ENCODE measurements around the gene DNAH9. TPM values are rescaled to one million over a fixed set of nuclear protein-coding genes. Genes with fewer than 3 reads are reported as not detected.
A peak's percentile ranks its signal among the peaks of the same experiment; 100 is the strongest.

Gene DNAH9
- total RNA-seq, 4 donors from 2014 or later: 0.98 to 1.9 (median 1.5) TPM

DNA sequence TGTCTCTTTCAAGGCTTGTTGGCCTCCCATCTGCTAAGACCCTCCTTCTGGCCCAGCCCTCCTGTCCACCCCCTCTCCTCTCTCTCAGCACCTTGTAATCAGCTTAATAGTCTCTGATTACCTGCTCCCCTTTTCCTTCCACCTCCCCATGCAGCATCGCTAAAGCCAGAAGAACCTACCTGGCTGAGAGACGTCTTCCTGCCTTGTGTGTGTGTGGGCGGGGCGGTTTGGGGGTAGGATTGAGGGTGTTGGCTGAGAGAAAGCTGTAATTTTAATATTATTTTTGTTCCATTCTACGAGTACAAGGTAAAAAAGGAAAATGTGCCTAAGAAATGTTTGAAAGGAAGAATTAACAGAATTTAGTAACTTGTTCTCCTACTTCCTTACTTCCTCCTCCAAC, 3.4 kb downstream of the DNAH9 start:
- no peak overlapping the region for H3K4me3 ChIP-seq
- WGBS, 2 donors: 72% methylated on average over 5 of the region's 5 CpGs
- H3K4me1 ChIP-seq: peaks cover 0 to 20% (median 6%) of the 10 kb centered on the region in 4 donors
- no peak for DNase-seq (ENCODE audit: low spot score in 2 of 2)
- TF ChIP-seq POLR2A (IDR thresholded peaks at IDR 0.05) (no peak), EP300 (IDR thresholded peaks at IDR 0.05) (no peak)
- TF ChIP-seq, protein P1, sequence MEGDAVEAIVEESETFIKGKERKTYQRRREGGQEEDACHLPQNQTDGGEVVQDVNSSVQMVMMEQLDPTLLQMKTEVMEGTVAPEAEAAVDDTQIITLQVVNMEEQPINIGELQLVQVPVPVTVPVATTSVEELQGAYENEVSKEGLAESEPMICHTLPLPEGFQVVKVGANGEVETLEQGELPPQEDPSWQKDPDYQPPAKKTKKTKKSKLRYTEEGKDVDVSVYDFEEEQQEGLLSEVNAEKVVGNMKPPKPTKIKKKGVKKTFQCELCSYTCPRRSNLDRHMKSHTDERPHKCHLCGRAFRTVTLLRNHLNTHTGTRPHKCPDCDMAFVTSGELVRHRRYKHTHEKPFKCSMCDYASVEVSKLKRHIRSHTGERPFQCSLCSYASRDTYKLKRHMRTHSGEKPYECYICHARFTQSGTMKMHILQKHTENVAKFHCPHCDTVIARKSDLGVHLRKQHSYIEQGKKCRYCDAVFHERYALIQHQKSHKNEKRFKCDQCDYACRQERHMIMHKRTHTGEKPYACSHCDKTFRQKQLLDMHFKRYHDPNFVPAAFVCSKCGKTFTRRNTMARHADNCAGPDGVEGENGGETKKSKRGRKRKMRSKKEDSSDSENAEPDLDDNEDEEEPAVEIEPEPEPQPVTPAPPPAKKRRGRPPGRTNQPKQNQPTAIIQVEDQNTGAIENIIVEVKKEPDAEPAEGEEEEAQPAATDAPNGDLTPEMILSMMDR (IDR thresholded peaks at IDR 0.05): no peak
- H3K27me3 ChIP-seq: peaks cover 0 to 6% of the 10 kb centered on the region in 2 donors
- H3K36me3 ChIP-seq: no peaks in the 10 kb centered on the region
- H3K9me3 ChIP-seq: no peaks in the 10 kb centered on the region
- no peak overlapping the region for H3K27ac ChIP-seq

DNA sequence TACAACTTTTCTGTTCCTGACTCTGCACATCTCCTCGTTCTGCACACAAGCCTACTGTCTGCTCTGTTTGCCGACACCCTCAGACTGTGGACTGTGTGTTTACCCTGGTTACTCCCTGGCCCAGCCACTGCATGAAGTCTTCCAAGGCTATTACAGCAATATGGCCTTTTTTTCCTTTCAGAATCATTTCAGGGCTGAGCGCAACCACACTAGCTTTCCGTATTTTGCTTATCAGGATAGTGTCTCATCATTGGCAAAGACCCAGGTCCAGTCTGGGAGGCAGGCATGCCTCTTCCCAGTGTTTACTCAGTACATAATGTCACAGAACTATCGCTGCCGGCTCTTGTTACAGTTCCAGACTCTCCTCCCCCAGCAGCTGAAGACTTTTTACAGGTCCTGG, 10.1 kb downstream of the DNAH9 start:
- peak; percentile 40 to 75 for DNase-seq (ENCODE audit: low spot score in 2 of 2)
- Histone ChIP-seq H3K36me3 (no peaks in the 10 kb centered on the region), H3K4me3 (no peak overlapping the region), H3K27ac (peak overlapping the region in 2 of 4 donors; percentile 8 to 65), H3K9me3 (no peaks in the 10 kb centered on the region), H3K27me3 (no peaks in the 10 kb centered on the region), H3K4me1 (peaks cover 0 to 11% (median 0%) of the 10 kb centered on the region in 4 donors)
- 33 to 41% methylated on average over 6 of the region's 6 CpGs for WGBS, 2 donors
- TF ChIP-seq, protein P1 (IDR thresholded peaks at IDR 0.05): no peak
- TF ChIP-seq EP300 (IDR thresholded peaks at IDR 0.05): peak in 1 of 2 donors; percentile 40
- no peak for TF ChIP-seq POLR2A (IDR thresholded peaks at IDR 0.05)

DNA sequence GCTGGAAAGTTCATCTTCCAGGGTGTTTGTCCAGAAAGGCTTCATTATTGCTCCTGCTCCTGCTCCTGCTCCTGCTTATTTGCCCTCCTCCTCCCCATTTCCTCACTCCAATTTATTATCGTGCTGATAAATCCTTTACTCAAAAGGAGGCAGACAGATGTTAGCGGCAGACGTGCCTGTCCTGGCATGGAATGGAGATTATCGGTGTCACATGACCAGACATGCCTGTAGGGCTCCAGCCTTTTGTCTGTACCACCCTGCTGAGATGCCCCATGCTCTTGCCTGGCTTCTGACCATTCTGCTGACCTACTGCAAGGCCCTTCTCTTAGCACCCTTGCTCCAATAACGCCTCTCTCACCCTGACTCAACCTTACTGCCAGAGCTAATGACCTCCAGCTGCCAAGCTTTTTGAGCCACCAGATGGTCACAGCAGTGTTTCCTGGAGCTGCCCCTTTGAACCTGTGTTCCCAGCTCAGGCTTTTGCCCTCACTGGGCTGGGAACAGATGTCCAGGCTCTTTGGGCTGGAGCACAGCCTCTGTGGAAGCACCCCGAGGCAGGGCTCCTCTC, 12.8 kb downstream of the DNAH9 start:
- WGBS, 2 donors: 42 to 64% methylated on average over 6 of the region's 6 CpGs
- Histone ChIP-seq H3K36me3 (no peaks in the 10 kb centered on the region), H3K9me3 (no peaks in the 10 kb centered on the region), H3K4me1 (peaks cover 0 to 11% (median 0%) of the 10 kb centered on the region in 4 donors), H3K4me3 (no peak overlapping the region), H3K27ac (no peak overlapping the region), H3K27me3 (no peaks in the 10 kb centered on the region)
- TF ChIP-seq, protein P1 (IDR thresholded peaks at IDR 0.05): no peak
- no peak for TF ChIP-seq EP300 (IDR thresholded peaks at IDR 0.05)
- no peak for TF ChIP-seq POLR2A (IDR thresholded peaks at IDR 0.05)
- DNase-seq (ENCODE audit: low spot score in 2 of 2): no peak

DNA sequence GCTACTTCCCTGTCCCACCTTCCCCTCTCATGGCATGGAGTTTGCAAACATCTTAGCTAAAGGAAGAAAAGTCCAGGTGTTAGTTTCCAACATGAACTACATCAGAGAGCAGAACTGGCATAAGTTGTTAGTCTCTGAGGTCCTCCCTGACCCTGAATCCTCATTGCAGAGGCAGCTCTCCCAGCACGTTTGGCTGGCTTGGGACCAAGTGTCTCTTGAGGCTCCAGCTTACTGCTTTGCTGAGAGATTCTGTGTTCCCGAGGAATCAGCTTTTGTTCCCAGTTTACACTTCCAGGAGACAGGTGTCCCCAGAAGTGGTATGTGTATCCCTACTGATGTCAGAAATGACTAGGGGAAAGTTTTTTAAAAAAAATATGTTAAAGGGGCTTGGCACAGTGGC, 14.7 kb downstream of the DNAH9 start:
- Histone ChIP-seq H3K27ac (no peak overlapping the region), H3K27me3 (no peaks in the 10 kb centered on the region), H3K9me3 (no peaks in the 10 kb centered on the region), H3K36me3 (no peaks in the 10 kb centered on the region), H3K4me1 (peaks cover 0 to 10% (median 0%) of the 10 kb centered on the region in 4 donors), H3K4me3 (no peak overlapping the region)
- 36 to 54% methylated on average over 2 of the region's 2 CpGs for WGBS, 2 donors
- TF ChIP-seq POLR2A (IDR thresholded peaks at IDR 0.05): no peak
- no peak for TF ChIP-seq EP300 (IDR thresholded peaks at IDR 0.05)
- TF ChIP-seq, protein P1 (IDR thresholded peaks at IDR 0.05): no peak
- no peak for DNase-seq (ENCODE audit: low spot score in 2 of 2)

DNA sequence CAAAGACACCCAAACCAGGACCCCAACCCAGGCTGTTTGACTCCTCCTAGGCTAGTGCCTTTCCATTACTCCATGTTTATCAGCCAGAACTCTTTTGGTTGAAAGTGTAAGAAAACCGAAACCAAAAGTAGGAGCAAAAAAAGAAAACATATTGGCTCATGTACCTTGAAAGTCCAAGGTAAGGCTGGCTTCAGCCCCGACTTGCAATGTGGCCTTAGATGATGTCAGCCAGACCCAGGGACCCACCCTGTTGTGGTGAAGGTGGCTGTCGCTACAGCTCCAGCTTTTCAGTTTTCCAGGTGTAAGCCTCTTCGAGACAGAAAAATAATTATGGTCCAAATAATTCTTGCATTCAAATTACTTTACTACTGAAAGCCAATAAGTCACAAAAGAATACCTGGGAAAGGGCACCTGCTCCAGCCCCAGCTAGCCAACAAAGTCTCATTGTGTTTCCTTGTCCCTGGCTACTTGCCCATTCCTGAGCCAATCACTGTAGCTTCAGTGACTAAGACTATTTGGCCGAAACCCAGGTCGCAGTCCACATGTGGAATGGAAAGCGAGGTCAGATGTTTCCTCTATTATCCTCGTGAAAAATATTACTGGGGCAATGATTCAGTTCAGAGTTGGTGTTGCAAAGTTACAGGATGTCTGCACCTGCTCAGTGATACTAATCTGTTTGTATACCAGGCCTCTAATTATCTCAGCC, 20.7 kb downstream of the DNAH9 start:
- H3K36me3 ChIP-seq: no peaks in the 10 kb centered on the region
- 61 to 67% methylated on average over 8 of the region's 8 CpGs for WGBS, 2 donors
- H3K27ac ChIP-seq: no peak overlapping the region
- TF ChIP-seq, protein P1 (IDR thresholded peaks at IDR 0.05): no peak
- TF ChIP-seq POLR2A (IDR thresholded peaks at IDR 0.05) (no peak), EP300 (IDR thresholded peaks at IDR 0.05) (peak in 1 of 2 donors; percentile 41)
- no peaks in the 10 kb centered on the region for H3K4me1 ChIP-seq
- no peak overlapping the region for H3K4me3 ChIP-seq
- H3K27me3 ChIP-seq: no peaks in the 10 kb centered on the region
- H3K9me3 ChIP-seq: no peaks in the 10 kb centered on the region
- DNase-seq (ENCODE audit: low spot score in 2 of 2): peak; percentile 57 to 70
